ENCODE data around the gene MAP3K8. TPM values are rescaled to one million over a fixed set of nuclear protein-coding genes. Genes with fewer than 3 reads are reported as not detected.

Gene MAP3K8
- total and polyA plus RNA-seq, 9 of the 15 experiments (the other 6 are each of a cell fraction or from before 2014, with no cell fraction given): 6.9 to 23.6 (median 13.6) TPM

DNA sequence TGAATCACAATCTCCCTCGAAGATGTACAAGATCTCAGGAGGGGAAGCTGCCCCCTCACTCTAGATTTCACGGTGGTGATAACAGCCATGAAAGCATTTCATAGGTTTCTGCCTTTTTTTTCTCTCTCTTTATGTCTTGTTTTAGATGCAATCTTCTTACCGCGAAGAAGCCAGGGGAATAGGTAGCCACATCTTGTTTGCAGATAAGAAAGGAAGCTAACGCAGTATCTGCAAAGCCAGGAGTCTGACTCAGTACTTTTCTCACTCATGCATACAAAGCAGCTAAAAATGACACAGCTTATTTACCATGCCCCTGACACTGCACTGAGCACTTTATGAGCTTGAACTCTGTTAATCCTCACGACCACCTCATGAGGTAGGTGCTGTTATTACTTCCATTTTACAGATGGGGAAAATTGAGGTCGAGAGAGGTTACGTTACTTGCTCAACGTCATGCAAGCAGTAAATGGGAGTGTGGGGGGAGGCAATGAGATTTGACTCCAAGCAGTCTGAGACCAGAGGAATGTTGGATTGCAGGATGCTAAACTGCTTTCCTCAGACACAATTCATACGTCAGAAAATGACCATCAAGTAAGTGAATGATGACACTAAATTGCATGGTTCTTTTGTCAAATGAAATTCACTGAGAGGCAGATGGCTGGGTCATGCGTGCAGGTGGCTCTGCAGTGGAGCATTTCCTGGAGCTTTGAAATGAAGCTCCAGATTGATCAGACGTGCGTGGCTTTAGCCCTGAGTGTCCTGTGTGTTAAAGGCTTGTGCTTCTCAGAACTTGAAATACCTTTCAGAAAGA lies 3.3 kb downstream of the MAP3K8 start (continued):
- TF ChIP-seq ETV5 (CRISPR knock-in tag; IDR thresholded peaks at IDR 0.05; ENCODE audit: low read depth) (peak; percentile 49; the same call in 1 of the 2 replicates), MCM2 (IDR thresholded peaks at IDR 0.05; ENCODE audit: low read depth) (no peak), ZNF584 (CRISPR knock-in tag; IDR thresholded peaks at IDR 0.05; ENCODE audit: low read depth) (no peak), AFF1 (IDR thresholded peaks at IDR 0.05; ENCODE audit: low read depth in 1 of 2, partially characterized antibody in 2 of 2) (peak in 1 of 2 experiments; percentile 50), TSC22D4 (tag; IDR thresholded peaks at IDR 0.05) (no peak), ZNF77 (CRISPR knock-in tag; IDR thresholded peaks at IDR 0.05) (no peak), ZNF583 (CRISPR knock-in tag; IDR thresholded peaks at IDR 0.05) (no peak), ZBED1 (IDR thresholded peaks at IDR 0.05) (no peak), KDM4B (IDR thresholded peaks at IDR 0.05; ENCODE audit: borderline replicate concordance in 2 of 2, low read depth in 1 of 2) (no peak), NCOA2 (IDR thresholded peaks at IDR 0.05; ENCODE audit: partially characterized antibody in 2 of 2) (no peak), ZBTB8A (IDR thresholded peaks at IDR 0.05; ENCODE audit: partially characterized antibody) (no peak), ZNF197 (CRISPR knock-in tag; IDR thresholded peaks at IDR 0.05; ENCODE audit: low read depth) (no peak), ZNF263 (CRISPR knock-in tag; IDR thresholded peaks at IDR 0.05; ENCODE audit: borderline replicate concordance) (peak; percentile 63; the same call in 1 of the 2 replicates), ZC3H4 (CRISPR knock-in tag; IDR thresholded peaks at IDR 0.05; ENCODE audit: borderline replicate concordance) (no peak), MCM7 (IDR thresholded peaks at IDR 0.05) (no peak), ZKSCAN3 (CRISPR knock-in tag; IDR thresholded peaks at IDR 0.05) (no peak), MECOM (CRISPR knock-in tag; IDR thresholded peaks at IDR 0.05) (peak; percentile 77; the same call in 1 of the 2 replicates), CHD2 (IDR thresholded peaks at IDR 0.05; ENCODE audit: low read depth, low read length) (no peak), ZNF764 (CRISPR knock-in tag; IDR thresholded peaks at IDR 0.05; ENCODE audit: low read depth) (no peak), ZNF431 (CRISPR knock-in tag; IDR thresholded peaks at IDR 0.05) (0 out of 2 replicates have a peak, but pooled peaks have one; percentile 23), KLF13 (tag; IDR thresholded peaks at IDR 0.05; ENCODE audit: borderline replicate concordance, low read depth) (no peak)
- TF ChIP-seq, protein P1, sequence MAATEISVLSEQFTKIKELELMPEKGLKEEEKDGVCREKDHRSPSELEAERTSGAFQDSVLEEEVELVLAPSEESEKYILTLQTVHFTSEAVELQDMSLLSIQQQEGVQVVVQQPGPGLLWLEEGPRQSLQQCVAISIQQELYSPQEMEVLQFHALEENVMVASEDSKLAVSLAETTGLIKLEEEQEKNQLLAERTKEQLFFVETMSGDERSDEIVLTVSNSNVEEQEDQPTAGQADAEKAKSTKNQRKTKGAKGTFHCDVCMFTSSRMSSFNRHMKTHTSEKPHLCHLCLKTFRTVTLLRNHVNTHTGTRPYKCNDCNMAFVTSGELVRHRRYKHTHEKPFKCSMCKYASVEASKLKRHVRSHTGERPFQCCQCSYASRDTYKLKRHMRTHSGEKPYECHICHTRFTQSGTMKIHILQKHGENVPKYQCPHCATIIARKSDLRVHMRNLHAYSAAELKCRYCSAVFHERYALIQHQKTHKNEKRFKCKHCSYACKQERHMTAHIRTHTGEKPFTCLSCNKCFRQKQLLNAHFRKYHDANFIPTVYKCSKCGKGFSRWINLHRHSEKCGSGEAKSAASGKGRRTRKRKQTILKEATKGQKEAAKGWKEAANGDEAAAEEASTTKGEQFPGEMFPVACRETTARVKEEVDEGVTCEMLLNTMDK (IDR thresholded peaks at IDR 0.05; ENCODE audit: borderline replicate concordance, insufficient read depth, low read depth, low read length, poor library complexity, severe bottlenecking): no peak
